ENCODE results near the gene COPS7A. TPM values are rescaled to one million over a fixed set of nuclear protein-coding genes. Genes with fewer than 3 reads are reported as not detected.

The COPS7A gene
- total RNA-seq, 3 donors from 2014 or later = 32.8 to 47.2 (median 39.2) TPM

DNA sequence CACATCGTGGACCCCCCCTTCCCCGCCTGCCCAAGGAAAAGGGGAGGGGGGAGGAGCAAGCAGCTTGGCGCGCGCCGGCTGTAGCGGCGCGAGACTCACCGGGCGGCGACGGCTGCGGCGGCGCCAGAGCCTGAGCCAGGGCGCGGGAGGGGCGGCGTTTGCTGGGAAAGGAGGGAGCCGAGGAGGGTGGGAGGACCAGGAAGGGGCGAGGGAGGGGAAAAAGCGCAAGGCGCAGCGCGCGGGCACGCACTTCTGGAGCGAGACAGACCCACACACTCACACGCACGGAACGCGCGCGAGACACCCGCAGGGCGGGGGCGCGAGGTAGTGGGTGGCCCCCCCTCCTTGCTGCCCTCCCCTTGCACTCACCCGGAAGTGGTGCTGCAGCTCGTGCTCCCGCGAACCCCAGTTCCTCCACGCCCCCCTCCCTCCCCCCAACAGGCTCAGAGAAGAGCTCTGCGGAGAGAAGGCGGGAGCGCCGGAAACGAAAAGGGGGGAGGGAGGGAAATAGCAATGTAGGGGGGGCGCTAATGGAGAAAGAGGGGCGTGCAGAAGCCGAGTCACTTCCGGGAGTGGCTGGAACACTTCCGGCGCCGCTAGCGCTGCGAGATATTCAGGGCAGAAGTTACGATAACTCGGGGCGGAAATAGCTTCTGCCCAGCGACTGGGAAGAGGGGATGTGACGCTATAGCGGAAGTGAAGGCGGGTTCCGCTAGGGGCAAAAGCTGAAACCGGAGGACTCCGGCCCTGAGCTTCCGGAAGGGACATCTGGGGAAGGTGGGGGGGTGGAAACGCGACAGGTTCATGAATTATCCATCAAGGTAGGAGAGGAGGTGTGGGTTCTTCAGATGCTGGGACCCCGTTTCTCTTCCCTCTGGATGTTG lies 34.6 kb upstream of the COPS7A start, which contains the start of gene ZNF384:
Gene ZNF384, minus strand, starts transcription at position 377 of the 884 bp plus-strand sequence. CDS start 9,855 bp downstream, outside the sequence.
- peak within 1 kb of the TSS; percentile 90 for H3K4me3 ChIP-seq
- peaks cover 25% of the 10 kb centered on the region for H3K4me1 ChIP-seq (ENCODE audit: low read depth)
- TF ChIP-seq, protein P1, sequence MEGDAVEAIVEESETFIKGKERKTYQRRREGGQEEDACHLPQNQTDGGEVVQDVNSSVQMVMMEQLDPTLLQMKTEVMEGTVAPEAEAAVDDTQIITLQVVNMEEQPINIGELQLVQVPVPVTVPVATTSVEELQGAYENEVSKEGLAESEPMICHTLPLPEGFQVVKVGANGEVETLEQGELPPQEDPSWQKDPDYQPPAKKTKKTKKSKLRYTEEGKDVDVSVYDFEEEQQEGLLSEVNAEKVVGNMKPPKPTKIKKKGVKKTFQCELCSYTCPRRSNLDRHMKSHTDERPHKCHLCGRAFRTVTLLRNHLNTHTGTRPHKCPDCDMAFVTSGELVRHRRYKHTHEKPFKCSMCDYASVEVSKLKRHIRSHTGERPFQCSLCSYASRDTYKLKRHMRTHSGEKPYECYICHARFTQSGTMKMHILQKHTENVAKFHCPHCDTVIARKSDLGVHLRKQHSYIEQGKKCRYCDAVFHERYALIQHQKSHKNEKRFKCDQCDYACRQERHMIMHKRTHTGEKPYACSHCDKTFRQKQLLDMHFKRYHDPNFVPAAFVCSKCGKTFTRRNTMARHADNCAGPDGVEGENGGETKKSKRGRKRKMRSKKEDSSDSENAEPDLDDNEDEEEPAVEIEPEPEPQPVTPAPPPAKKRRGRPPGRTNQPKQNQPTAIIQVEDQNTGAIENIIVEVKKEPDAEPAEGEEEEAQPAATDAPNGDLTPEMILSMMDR (IDR thresholded peaks at IDR 0.05) = peak; percentile 16
- H3K36me3 ChIP-seq (ENCODE audit: low read depth) = peaks cover 3% of the 10 kb centered on the region
- intact Hi-C loops (cut with DNase I, micrococcal nuclease) = no loop called here
- DNase-seq (peak; percentile 94 to 98 (median 97)), ATAC-seq (peak; percentile 91)
- H3K9me3 ChIP-seq = no peaks in the 10 kb centered on the region

DNA sequence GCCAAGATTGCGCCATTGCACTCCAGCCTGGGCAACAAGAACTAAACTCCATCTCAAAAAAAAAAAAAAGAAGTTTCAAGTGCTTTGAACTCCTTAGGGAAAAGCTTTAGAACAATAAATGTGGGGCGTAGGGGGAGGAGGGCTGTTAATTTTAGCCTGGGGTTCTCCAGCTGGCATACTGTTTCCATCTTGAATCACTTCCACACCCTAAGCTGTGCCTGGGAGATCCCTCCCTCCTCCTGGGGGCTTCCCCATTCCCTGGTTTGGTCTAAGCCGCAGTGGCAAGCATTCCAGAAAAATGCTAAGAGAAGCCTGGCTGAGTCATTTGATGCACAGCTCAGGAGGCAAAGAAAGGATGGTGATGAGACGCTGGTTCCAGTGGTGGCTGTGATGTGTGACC lies 32.4 kb upstream of the COPS7A start:
- intact Hi-C loops (cut with DNase I, micrococcal nuclease) = no loop called here
- peaks cover 3% of the 10 kb centered on the region for H3K36me3 ChIP-seq (ENCODE audit: low read depth)

DNA sequence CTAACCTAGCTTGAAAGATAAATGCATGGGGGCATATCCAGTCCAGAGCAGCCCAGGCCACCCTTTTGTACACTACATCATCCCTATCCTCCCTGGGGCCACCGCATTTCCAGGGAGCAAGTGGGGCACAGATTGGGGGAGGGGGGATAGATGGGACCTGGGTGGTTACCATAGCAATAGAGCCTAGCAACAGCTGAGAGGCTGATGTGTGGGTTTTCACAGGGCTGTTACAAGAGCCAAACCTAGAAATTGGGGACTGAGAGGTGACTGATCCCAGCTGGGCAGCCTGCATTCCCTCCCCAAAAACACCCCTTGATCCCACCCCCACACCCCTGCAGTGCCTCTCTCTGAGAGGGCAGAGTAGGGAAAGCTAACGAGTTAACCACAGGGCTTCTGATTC lies 31.0 kb upstream of the COPS7A start:
- intact Hi-C loops (cut with DNase I, micrococcal nuclease) = no loop called here
- TF ChIP-seq, protein P1 (IDR thresholded peaks at IDR 0.05) = no peak
- DNase-seq = no peak

More for the DNA sequence above, 32.4 kb upstream of the COPS7A start:
- TF ChIP-seq, protein P1 (IDR thresholded peaks at IDR 0.05) = no peak
- ATAC-seq (no peak), DNase-seq (no peak)
- no peak overlapping the region for H3K4me3 ChIP-seq
- H3K4me1 ChIP-seq (ENCODE audit: low read depth) = peaks cover 17% of the 10 kb centered on the region
- no peaks in the 10 kb centered on the region for H3K9me3 ChIP-seq

DNA sequence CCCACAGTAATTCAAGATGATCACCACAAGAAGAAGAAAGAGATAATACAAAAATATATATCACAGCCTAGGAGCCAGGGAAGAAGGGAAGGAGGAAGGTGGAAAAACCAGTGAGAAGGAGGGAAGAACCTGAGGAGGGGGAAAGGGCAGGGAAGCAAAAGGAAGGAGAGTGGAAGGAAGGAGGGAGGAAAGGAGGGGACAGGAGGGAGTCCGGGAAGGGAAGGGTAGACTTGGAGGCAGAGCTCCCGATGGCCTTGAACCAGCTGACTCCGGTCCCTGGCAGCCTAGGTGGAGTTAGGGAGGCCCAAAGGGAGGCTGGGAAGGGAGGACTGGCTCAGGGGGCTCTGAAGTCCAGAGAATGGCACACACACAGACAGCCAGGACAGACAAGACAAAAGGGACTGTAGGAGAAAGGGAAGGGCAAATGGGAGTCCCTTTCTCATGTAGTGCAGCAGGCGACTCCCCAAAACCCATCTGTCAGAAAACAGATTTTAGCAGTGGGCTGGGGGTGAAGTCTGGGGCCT lies 30.0 kb upstream of the COPS7A start:
- intact Hi-C loops (cut with DNase I, micrococcal nuclease) = no loop called here
- Histone ChIP-seq H3K4me1 (ENCODE audit: low read depth) (peaks cover 7% of the 10 kb centered on the region), H3K9me3 (no peaks in the 10 kb centered on the region)

More for the DNA sequence above, 31.0 kb upstream of the COPS7A start:
- peaks cover 3% of the 10 kb centered on the region for H3K36me3 ChIP-seq (ENCODE audit: low read depth)
- H3K4me3 ChIP-seq = no peak overlapping the region
- no peaks in the 10 kb centered on the region for H3K9me3 ChIP-seq
- no peak for ATAC-seq
- peaks cover 12% of the 10 kb centered on the region for H3K4me1 ChIP-seq (ENCODE audit: low read depth)

DNA sequence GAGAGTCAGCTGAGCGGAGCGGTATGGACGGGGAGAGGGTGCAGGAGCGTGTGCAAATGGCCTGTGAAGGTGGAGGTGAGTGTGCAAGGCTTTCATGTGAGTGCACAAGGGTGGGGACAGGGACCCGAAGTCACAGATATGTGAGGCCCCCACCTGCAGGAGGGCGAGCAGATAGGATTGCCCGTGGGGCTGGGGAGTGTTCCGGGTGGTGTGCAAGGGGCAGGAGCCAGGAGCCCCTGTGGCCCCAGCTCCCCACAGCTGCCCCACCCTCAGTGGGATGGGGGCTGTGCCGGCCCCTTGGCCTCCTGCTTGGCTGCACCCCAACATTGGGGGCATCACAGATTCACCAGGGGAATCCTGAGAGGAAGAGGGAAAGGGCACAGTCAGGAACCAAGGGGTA lies 29.1 kb upstream of the COPS7A start:
- DNase-seq (no peak), ATAC-seq (no peak)
- Histone ChIP-seq H3K36me3 (ENCODE audit: low read depth) (no peaks in the 10 kb centered on the region), H3K9me3 (no peaks in the 10 kb centered on the region), H3K4me1 (ENCODE audit: low read depth) (peaks cover 8% of the 10 kb centered on the region), H3K4me3 (no peak overlapping the region)
- intact Hi-C loops (cut with DNase I, micrococcal nuclease) = no loop called here
- TF ChIP-seq, protein P1 (IDR thresholded peaks at IDR 0.05) = no peak

More for the DNA sequence above, 30.0 kb upstream of the COPS7A start:
- ATAC-seq = no peak
- peaks cover 3% of the 10 kb centered on the region for H3K36me3 ChIP-seq (ENCODE audit: low read depth)
- no peak overlapping the region for H3K4me3 ChIP-seq
- TF ChIP-seq, protein P1 (IDR thresholded peaks at IDR 0.05) = no peak
- DNase-seq = no peak
